Right renal pelvis (tissue), 4 donors: ENCODE measurements around the gene ARHGAP10. TPM values are rescaled to one million over a fixed set of nuclear protein-coding genes. Genes with fewer than 3 reads are reported as not detected.

Experiments
- DNase-seq, 4 donors: peaks; one replicate each; pipeline ENCODE4 v3.0.0-alpha.2; 2013; ENCODE audit warnings: low read depth in 4 of 4, low spot score in 3 of 4, missing footprints in 1 of 4
- polyA plus RNA-seq, 4 donors: library from polyadenylated mRNA; unstranded; fragments of 120-200 nt; gene quantifications; one replicate each; pipeline ENCODE4 v1.2.1, GENCODE V29; 2013; ENCODE audit not compliant: insufficient read length in 4 of 4

The ARHGAP10 gene
- polyA plus RNA-seq, 4 donors: 19.2 to 21.2 (median 19.8) TPM

GRCh38 chr4:147764337-147764736 is 32.4 kb downstream of the ARHGAP10 start:
- DNase-seq: no peak

DNA sequence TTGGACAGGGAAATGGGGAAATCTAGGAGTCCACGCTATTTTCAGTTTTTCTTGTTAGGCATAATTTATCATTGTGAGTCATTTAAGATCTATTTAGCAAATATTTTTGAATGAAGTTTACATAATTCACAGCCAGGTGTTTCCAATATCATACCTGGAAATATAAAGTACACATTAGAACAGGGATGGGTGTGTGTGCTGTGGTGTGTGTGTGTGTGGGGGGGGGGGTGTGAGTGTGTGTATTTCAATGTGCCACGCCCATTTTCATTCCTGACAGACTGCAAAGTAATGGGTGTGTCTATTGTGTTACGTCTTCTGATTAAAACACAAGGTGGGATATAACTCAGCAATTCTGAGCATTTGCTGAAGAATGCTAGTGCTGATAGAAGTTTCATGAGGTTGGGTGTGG is 33.2 kb downstream of the ARHGAP10 start:
- no peak for DNase-seq

GRCh38 chr4:147768113-147768512 is 36.2 kb downstream of the ARHGAP10 start:
- no peak for DNase-seq

DNA sequence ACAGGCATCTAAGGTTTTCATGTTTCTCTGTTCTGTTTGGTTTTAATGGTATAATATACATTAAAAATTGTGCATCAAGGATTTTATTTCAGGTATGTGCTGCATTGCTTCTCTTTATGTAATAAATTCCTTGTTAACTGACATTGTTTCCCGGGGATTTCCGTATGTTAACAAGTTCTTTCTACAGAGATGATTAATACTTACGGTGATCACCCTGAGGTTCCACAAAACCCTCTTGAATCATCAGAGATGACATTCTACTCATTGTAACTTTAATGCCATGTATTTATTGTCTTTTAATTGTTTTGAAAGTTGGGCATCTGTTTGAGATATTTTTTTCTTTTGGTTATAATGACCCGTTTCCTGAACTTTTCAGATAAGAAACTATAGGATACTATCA is 37.5 kb downstream of the ARHGAP10 start:
- no peak for DNase-seq

DNA sequence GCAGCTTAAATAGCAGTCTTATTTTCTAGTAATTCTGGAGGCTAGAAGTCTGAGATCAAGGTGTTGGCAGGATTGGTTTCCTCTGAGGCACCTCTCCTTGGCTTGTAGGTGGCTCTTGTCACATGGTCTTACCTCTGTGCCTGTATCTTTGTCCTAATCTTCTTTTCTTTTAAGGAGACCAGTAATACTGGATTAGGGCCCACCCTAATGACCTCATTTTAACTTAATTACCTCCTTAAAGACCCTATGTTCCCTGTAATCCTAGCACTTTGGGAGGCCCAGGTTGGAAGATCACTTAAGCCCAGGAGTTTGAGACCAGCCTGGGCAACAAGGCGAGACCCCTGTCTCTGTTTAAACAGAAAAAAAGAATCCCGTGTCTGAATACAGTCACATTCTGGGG is 38.9 kb downstream of the ARHGAP10 start:
- DNase-seq: no peak

- DNase-seq: no peak
Measured at GRCh38 chr4:147772056-147772455, 40.2 kb downstream of the ARHGAP10 start.

- no peak for DNase-seq
Measured at GRCh38 chr4:147772459-147772969, 40.6 kb downstream of the ARHGAP10 start.

DNA sequence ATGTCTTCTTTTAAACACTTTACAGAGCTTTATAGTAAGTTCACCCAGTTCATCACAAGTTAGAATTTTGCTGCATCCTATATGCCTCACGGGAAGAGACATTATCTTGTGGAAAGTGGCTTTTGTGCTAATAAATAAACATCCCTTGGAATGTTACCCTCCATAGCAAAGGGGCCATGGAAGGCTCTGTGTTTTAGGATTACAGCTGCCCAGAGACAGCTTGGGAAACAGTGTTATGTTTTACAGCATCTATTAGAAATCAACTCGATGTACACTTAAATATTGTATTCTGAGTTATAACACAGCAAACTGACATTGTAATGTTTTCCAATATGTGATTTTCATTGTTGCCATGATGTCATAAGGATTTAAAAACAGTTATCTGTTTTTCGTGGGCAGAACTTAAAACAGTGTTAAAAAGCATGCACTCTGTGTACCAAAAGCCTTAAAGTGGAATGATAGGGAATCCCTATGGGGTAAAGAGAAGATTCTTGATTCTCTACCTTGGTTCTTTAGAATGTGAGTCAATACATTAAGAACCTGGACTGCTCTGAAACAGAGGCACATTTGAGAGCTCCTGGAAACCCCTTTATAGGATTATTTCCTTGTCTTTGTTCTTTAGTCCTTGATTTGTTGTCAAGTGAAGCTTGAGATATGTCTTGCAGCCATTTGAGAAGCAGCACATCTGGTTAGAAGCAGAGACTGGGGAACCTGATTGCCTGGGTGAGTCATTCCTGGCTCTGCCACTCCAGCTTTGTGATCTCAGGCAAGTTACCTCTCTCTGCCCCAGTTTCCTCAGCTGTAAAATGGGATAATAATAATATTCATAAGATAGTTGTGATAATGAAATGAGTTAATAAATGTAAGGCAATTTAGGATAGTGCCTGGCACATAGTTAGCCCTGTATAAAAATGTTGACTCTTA is 41.6 kb downstream of the ARHGAP10 start:
- no peak for DNase-seq

GRCh38 chr4:147776716-147777115 is 44.8 kb downstream of the ARHGAP10 start:
- no peak for DNase-seq

GRCh38 chr4:147777456-147778091 is 45.7 kb downstream of the ARHGAP10 start:
- no peak for DNase-seq

DNA sequence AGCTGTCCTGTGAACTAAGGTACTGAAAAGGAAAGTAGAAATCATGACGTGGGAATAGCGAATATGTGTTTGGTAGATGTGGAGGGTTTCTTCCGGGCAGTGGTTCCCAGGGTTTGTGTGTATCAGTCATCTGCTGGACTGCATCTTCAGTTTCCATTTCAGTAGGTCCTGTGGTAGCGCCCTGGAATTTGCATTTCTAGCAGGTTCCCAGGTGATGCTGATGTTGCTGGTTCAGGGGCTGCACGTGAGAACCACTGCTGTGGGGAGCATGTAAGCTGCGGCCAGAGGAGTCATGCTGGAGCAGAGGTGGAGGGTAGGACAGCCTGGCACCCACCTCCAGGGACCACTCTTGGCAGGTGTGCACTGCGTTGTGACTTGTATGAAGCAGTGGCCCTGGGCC is 47.1 kb downstream of the ARHGAP10 start:
- DNase-seq: no peak

DNA sequence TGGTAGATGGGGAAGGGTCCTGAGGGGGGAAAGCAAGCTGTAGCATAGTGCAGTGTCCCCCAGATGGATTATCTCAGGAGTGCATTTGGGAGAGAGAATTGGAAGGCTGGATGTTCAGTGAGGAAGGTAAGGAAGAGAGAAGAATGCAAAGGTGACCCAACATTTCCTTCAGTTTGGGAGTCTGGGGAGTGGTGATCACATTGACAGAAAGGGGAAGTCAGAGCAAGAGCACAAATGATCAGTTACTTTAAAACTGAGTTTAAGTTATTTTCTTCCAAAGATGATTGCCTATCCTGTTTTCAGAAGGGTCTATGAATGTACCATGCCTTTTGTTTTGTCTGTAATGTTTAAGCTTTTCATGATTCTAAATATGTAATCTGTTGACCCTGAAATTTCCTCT is 47.6 kb downstream of the ARHGAP10 start:
- no peak for DNase-seq

- DNase-seq: no peak
Measured at GRCh38 chr4:147780137-147780777, 48.4 kb downstream of the ARHGAP10 start.

GRCh38 chr4:147782087-147782781 is 50.3 kb downstream of the ARHGAP10 start:
- DNase-seq: no peak

DNA sequence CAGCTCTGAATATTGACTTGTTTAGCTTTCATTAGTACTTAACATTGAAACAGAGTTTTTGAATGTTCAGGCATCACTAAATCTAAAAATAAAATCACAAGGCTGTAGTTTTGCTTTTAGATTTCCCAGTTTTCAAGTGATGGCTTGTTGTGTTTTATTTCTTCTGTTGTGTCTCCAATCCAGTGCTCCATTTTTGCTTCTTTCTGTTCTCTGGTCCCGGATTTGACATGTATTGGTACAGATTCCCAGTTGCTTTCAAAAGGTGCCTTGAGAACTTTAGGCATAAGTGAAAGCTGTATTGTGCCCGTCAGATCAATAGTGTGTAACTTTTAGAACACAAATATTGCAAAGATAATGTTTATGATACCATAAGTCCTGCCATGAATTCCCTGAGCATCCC is 53.2 kb downstream of the ARHGAP10 start:
- DNase-seq: no peak

- no peak for DNase-seq
Measured at GRCh38 chr4:147786031-147786430, 54.1 kb downstream of the ARHGAP10 start.

GRCh38 chr4:147786531-147786930 is 54.6 kb downstream of the ARHGAP10 start:
- no peak for DNase-seq

- no peak for DNase-seq
Measured at GRCh38 chr4:147787204-147787603, 55.3 kb downstream of the ARHGAP10 start.

GRCh38 chr4:147788791-147789190 is 56.9 kb downstream of the ARHGAP10 start:
- no peak for DNase-seq

DNA sequence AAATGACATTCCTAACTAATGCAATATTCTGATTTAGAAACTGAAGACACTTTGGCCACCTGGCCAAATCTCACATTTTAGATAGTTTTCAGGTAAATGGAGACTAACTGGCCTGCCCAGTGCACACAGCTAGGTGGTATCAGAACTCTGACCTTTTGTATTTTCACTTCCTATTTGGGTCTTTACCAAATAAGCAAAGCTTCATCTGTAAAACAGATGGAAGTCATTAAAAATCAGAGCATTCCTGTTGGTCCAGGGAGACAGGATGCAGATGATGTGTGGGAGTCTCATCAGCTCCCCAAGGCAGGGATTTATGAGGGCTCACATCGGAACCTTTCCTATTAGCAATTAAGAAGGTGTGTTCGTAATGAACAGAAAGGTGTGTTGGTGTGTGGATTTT is 57.7 kb downstream of the ARHGAP10 start:
- DNase-seq: no peak

DNA sequence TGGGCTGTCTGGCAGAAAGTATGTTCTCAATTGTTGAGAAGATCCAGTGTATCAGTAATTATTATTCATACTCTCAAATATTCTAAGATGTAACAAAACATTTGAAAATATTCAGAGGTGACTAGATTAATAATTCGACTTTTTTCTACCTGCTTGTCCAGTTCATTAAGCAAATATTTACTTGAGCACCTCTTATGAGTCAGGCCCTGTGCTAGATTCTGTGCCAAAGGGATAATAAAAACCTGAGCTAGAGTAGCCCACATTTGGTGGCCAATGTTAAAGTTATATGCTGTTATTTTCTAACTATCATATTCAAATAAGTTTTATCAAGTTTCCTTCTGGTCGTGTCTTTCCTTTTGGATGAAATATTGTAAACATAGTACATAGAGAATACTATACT is 58.5 kb downstream of the ARHGAP10 start:
- DNase-seq: no peak
